Activated naive CD8-positive, alpha-beta T cell treated with anti-CD3 and anti-CD28 coated beads for 36 hours (primary cell): ENCODE data around the gene DUSP19. TPM values are rescaled to one million over a fixed set of nuclear protein-coding genes. Genes with fewer than 3 reads are reported as not detected.
A peak's percentile ranks its signal among the peaks of the same experiment; 100 is the strongest.

Experiments
- DNase-seq: peaks from one replicate; pipeline ENCODE4 v3.0.0; 2021
- H3K27ac Mint-ChIP-seq: one replicate; pipeline ENCODE4 v1.8.0; 2022; ENCODE audit warnings: mild to moderate bottlenecking, moderate library complexity, mixed read lengths
- H3K27me3 Mint-ChIP-seq: one replicate; pipeline ENCODE4 v1.8.0; 2022; ENCODE audit warnings: mild to moderate bottlenecking, mixed read lengths
- H3K36me3 Mint-ChIP-seq: one replicate; pipeline ENCODE4 v1.8.0; 2021; ENCODE audit warnings: mild to moderate bottlenecking, mixed read lengths
- H3K4me1 Mint-ChIP-seq: one replicate; pipeline ENCODE4 v1.8.0; 2021; ENCODE audit warnings: mixed read lengths
- H3K4me3 Mint-ChIP-seq: one replicate; pipeline ENCODE4 v1.8.0; 2022; ENCODE audit warnings: mild to moderate bottlenecking, moderate library complexity, mixed read lengths
- H3K9me3 Mint-ChIP-seq: one replicate; pipeline ENCODE4 v1.8.0; 2022; ENCODE audit warnings: mixed read lengths
- total RNA-seq, 2 experiments: library from RNA; stranded (reverse); gene quantifications; one replicate each; pipeline ENCODE4 v1.2.3, GENCODE V29; 2021

The DUSP19 gene
- total RNA-seq, 2 experiments from 2014 or later: 2.0 to 2.9 TPM

- Mint-ChIP-seq H3K4me1 (peaks cover 2% of the 10 kb centered on the region), H3K27me3 (no peaks in the 10 kb centered on the region), H3K9me3 (no peaks in the 10 kb centered on the region), H3K27ac (no peak overlapping the region), H3K4me3 (no peak overlapping the region), H3K36me3 (no peaks in the 10 kb centered on the region)
- no peak for DNase-seq
These were observed 10.8 kb downstream of the DUSP19 start for GRCh38 chr2:183089192-183089851.

GRCh38 chr2:183091318-183091953 lies 12.9 kb downstream of the DUSP19 start:
- H3K36me3 Mint-ChIP-seq: no peaks in the 10 kb centered on the region
- H3K4me1 Mint-ChIP-seq: peaks cover 4% of the 10 kb centered on the region
- no peak for DNase-seq
- no peaks in the 10 kb centered on the region for H3K9me3 Mint-ChIP-seq
- no peak overlapping the region for H3K27ac Mint-ChIP-seq
- no peak overlapping the region for H3K4me3 Mint-ChIP-seq
- H3K27me3 Mint-ChIP-seq: no peaks in the 10 kb centered on the region

GRCh38 chr2:183091954-183092345 lies 13.4 kb downstream of the DUSP19 start:
- Mint-ChIP-seq H3K27me3 (no peaks in the 10 kb centered on the region), H3K4me1 (peaks cover 4% of the 10 kb centered on the region), H3K27ac (no peak overlapping the region), H3K4me3 (no peak overlapping the region), H3K36me3 (no peaks in the 10 kb centered on the region), H3K9me3 (no peaks in the 10 kb centered on the region)
- DNase-seq: no peak

- peaks cover 4% of the 10 kb centered on the region for H3K4me1 Mint-ChIP-seq
- no peak for DNase-seq
- no peak overlapping the region for H3K27ac Mint-ChIP-seq
- H3K36me3 Mint-ChIP-seq: no peaks in the 10 kb centered on the region
- no peaks in the 10 kb centered on the region for H3K9me3 Mint-ChIP-seq
- no peak overlapping the region for H3K4me3 Mint-ChIP-seq
- no peaks in the 10 kb centered on the region for H3K27me3 Mint-ChIP-seq
These were observed 15.5 kb downstream of the DUSP19 start for GRCh38 chr2:183093857-183094657.

DNA sequence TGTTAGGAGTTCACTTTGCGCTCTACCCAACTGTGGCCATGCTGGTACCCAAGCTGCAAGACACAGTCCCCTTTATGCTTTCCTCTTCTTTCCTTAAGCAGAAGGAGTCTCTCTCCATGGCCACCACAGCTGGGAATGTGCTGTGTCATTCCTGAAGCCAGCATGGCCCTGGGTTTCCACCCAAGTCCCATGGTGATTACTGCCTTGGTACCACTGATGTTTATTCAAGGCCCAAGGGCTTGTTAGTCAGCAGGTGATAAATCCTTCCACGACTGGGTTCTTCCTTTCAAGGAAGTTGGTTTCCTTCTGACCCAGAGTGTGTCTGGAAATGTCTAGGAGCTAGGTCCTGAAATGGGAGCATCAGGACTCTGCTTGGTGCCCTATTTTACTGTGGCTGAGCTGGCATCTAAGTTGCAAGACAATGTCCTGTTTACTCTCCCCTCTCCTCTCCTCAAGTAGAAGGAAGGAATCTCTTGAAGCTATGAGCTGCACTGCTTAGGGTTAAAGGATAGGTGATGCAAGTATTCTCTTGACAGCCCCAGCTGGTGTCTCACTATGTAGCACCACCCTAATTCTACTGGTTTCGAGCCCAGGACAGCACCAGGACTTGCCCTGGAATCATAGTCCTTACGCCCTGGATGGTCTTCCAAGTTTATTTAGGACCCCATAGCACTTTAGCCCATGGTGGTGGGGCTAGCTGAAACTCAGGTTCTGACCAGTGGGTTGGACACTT lies 27.0 kb downstream of the DUSP19 start:
- Mint-ChIP-seq H3K4me3 (no peak overlapping the region), H3K9me3 (no peaks in the 10 kb centered on the region), H3K36me3 (no peaks in the 10 kb centered on the region), H3K27ac (no peak overlapping the region), H3K27me3 (peaks cover 30% of the 10 kb centered on the region), H3K4me1 (no peaks in the 10 kb centered on the region)
- no peak for DNase-seq

DNA sequence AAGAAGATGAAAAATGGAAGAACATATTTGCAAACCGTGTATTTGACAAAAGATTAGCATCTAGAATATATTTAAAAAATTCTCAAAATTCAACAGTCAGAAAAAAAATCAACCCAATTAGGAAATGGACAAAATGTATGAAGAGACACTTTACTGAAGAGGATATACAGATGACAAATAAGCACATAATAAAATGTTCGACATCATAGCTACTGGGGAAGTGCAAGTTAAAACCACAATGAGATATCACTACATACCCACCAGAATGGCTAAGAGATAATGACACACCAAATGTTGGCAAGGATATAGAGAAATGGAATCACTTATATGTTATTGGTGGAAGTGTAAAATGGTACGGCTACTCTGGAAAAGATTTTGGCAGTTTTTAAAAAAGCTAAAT lies 34.0 kb downstream of the DUSP19 start:
- Mint-ChIP-seq H3K9me3 (no peaks in the 10 kb centered on the region), H3K27me3 (peaks cover 22% of the 10 kb centered on the region), H3K4me1 (no peaks in the 10 kb centered on the region), H3K36me3 (no peaks in the 10 kb centered on the region), H3K4me3 (no peak overlapping the region), H3K27ac (no peak overlapping the region)
- DNase-seq: no peak

DNA sequence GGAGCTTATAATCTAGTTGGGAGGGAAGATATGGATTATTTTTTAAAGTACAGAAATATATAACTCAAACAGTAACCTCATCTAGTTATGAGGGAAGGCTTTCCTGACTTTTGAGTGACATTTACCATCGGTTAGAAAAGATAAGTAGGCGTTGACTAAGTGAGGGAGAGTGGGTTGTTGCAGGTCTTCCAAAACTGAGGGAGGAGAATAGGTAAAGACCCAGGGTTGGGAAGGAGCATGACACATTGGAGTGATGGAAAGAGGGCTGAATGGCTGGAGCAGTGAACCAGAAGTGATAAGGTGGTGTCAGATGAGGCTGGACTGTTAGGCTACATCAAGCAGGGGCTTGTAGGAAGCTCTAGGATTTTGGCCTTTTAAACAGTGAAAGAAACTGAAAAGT lies 35.1 kb downstream of the DUSP19 start:
- H3K9me3 Mint-ChIP-seq: no peaks in the 10 kb centered on the region
- no peak for DNase-seq
- H3K4me3 Mint-ChIP-seq: no peak overlapping the region
- H3K27ac Mint-ChIP-seq: no peak overlapping the region
- no peaks in the 10 kb centered on the region for H3K36me3 Mint-ChIP-seq
- peaks cover 23% of the 10 kb centered on the region for H3K27me3 Mint-ChIP-seq
- H3K4me1 Mint-ChIP-seq: no peaks in the 10 kb centered on the region

DNA sequence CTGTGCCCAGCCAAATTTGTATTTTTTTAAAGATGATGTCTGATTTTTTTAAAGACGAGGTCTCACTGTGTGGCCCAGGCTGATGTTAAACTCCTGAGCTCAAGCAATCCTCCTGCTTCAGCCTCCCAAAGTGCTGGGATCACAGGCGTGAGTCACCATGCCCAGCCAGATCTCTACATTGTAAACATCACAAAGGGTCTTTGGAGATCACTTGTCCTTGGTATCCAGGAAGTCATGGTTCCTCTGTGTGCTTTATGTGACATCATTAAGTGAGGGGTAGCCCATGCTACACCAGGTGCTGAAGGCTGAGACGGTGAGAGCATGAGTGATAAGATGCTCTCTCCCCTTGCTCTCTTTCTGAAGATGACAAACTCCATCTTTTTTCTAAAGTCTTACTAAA lies 38.7 kb downstream of the DUSP19 start:
- DNase-seq: no peak
- no peak overlapping the region for H3K4me3 Mint-ChIP-seq
- H3K4me1 Mint-ChIP-seq: no peaks in the 10 kb centered on the region
- H3K27me3 Mint-ChIP-seq: peaks cover 34% of the 10 kb centered on the region
- H3K36me3 Mint-ChIP-seq: no peaks in the 10 kb centered on the region
- H3K27ac Mint-ChIP-seq: no peak overlapping the region
- no peaks in the 10 kb centered on the region for H3K9me3 Mint-ChIP-seq

GRCh38 chr2:183123117-183123958 lies 44.8 kb downstream of the DUSP19 start:
- DNase-seq: no peak
- Mint-ChIP-seq H3K4me3 (peak overlapping the region; percentile 96), H3K4me1 (peaks cover 24% of the 10 kb centered on the region), H3K27me3 (peaks cover 40% of the 10 kb centered on the region), H3K9me3 (no peaks in the 10 kb centered on the region), H3K36me3 (peaks cover 18% of the 10 kb centered on the region), H3K27ac (peak overlapping the region; percentile 99)

- H3K27me3 Mint-ChIP-seq: peaks cover 34% of the 10 kb centered on the region
- peak overlapping the region; percentile 96 for H3K4me3 Mint-ChIP-seq
- H3K27ac Mint-ChIP-seq: peak overlapping the region; percentile 99
- H3K36me3 Mint-ChIP-seq: peaks cover 23% of the 10 kb centered on the region
- DNase-seq: no peak
- peaks cover 26% of the 10 kb centered on the region for H3K4me1 Mint-ChIP-seq
- H3K9me3 Mint-ChIP-seq: no peaks in the 10 kb centered on the region
These were observed 45.3 kb downstream of the DUSP19 start for GRCh38 chr2:183123959-183124221.

- Mint-ChIP-seq H3K4me3 (peak within 1 kb of the TSS; percentile 96), H3K9me3 (no peaks in the 10 kb centered on the region), H3K27me3 (peaks cover 30% of the 10 kb centered on the region)
These were observed 45.8 kb downstream of the DUSP19 start, which contains the start of gene NUP35 for GRCh38 chr2:183124222-183124956. Gene NUP35, plus strand, starts transcription at chr2:183124443. Its CDS starts 15 bp downstream, at chr2:183124458.

DNA sequence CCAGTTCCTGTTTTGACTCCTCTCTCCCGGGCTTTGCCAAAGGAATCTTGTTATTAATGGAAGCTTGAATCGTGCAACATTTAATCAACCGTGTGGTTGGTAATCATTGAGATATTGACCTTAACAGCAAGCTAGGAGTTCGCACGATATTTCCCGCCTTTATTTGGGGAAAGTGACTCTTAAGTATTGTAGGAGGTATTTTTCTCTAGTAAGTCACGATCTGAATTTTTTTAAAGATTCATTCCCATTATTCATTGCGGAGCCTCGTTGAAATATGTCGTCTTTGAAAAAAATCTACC lies 46.4 kb downstream of the DUSP19 start:
- Mint-ChIP-seq H3K4me3 (peak overlapping the region; percentile 96), H3K27me3 (peaks cover 27% of the 10 kb centered on the region), H3K27ac (peak overlapping the region; percentile 99), H3K4me1 (peaks cover 30% of the 10 kb centered on the region), H3K9me3 (no peaks in the 10 kb centered on the region), H3K36me3 (peaks cover 26% of the 10 kb centered on the region)
- DNase-seq: no peak

More at GRCh38 chr2:183124222-183124956, 45.8 kb downstream of the DUSP19 start, which contains the start of gene NUP35:
- peaks cover 26% of the 10 kb centered on the region for H3K36me3 Mint-ChIP-seq
- peak within 1 kb of the TSS; percentile 99 for H3K27ac Mint-ChIP-seq
- peaks cover 30% of the 10 kb centered on the region for H3K4me1 Mint-ChIP-seq
- DNase-seq: peak; percentile 76

GRCh38 chr2:183125659-183126341 lies 47.3 kb downstream of the DUSP19 start:
- Mint-ChIP-seq H3K27me3 (peaks cover 18% of the 10 kb centered on the region), H3K36me3 (peaks cover 27% of the 10 kb centered on the region), H3K9me3 (no peaks in the 10 kb centered on the region), H3K27ac (peak overlapping the region; percentile 99), H3K4me1 (peaks cover 30% of the 10 kb centered on the region), H3K4me3 (peak overlapping the region; percentile 96)
- DNase-seq: no peak
